Measurements from ENCODE around the gene CHMP4A.
A peak's percentile ranks its signal among the peaks of the same experiment; 100 is the strongest.
"Not testable (repeated sequence)": the region's sequence is repeated elsewhere in the genome, so short reads cannot be mapped to it uniquely, and the experiment has no call there.

CHMP4A gene

DNA sequence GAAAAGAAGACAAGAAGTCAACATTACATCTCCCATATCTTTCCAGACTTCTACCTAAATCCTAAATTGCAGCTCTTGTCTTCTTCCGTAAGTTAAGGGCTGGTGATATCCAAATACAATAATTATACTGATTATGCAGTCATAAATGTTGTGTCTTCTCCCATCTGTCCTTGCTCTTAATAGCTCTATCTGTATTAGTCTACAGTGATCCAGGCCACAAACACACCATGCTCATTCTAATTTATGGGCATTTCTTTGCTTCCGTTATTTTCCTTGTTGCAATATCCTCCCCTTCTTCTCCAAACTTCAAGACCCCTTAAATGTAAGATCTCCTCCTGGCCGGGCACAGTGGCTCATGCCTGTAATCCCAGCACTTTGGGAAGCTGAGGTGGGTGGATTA lies 6.2 kb upstream of the CHMP4A start:
- TF ChIP-seq, protein P1, sequence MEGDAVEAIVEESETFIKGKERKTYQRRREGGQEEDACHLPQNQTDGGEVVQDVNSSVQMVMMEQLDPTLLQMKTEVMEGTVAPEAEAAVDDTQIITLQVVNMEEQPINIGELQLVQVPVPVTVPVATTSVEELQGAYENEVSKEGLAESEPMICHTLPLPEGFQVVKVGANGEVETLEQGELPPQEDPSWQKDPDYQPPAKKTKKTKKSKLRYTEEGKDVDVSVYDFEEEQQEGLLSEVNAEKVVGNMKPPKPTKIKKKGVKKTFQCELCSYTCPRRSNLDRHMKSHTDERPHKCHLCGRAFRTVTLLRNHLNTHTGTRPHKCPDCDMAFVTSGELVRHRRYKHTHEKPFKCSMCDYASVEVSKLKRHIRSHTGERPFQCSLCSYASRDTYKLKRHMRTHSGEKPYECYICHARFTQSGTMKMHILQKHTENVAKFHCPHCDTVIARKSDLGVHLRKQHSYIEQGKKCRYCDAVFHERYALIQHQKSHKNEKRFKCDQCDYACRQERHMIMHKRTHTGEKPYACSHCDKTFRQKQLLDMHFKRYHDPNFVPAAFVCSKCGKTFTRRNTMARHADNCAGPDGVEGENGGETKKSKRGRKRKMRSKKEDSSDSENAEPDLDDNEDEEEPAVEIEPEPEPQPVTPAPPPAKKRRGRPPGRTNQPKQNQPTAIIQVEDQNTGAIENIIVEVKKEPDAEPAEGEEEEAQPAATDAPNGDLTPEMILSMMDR (IDR thresholded peaks at IDR 0.05; ENCODE audit: low read depth, low read length): no peak
- H3K27me3 ChIP-seq (ENCODE audit: insufficient read depth, low read depth, severe bottlenecking): no peaks in the 10 kb centered on the region
- H3K36me3 ChIP-seq: no peaks in the 10 kb centered on the region; the same call in none of the 2 replicates
- H3K4me3 ChIP-seq (ENCODE audit: low read depth, low read length): no peak overlapping the region
- H3K9me3 ChIP-seq (ENCODE audit: severe bottlenecking): no peaks in the 10 kb centered on the region
- no peak overlapping the region for H3K27ac ChIP-seq
- DNase-seq: no peak

GRCh38 chr14:24219080-24219479 lies 5.8 kb upstream of the CHMP4A start:
- no peaks in the 10 kb centered on the region for H3K9me3 ChIP-seq (ENCODE audit: severe bottlenecking)
- no peak overlapping the region for H3K27ac ChIP-seq
- DNase-seq: no peak
- no peaks in the 10 kb centered on the region; the same call in 1 of the 2 replicates for H3K36me3 ChIP-seq
- TF ChIP-seq, protein P1 (IDR thresholded peaks at IDR 0.05; ENCODE audit: low read depth, low read length): no peak
- H3K4me3 ChIP-seq (ENCODE audit: low read depth, low read length): no peak overlapping the region
- no peaks in the 10 kb centered on the region for H3K27me3 ChIP-seq (ENCODE audit: insufficient read depth, low read depth, severe bottlenecking)

DNA sequence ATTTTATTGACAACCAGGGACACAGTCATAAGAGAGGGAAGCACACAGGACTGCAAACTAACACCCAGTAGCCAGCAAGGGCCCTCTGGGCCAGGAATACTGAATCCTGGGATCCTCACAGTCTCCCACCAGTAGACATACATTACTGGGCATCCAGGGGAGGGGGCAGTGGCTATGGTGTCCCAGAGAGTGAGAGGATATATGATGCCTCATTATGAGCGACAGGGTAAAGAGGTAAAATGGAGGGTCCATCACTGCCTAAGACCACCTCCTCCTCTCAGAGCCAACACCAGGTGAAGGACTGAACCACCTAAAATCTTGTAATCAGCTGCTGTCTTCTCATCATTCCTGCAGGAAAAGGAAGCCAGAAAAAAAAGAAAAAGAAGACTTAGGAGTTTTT lies 3.6 kb upstream of the CHMP4A start:
- DNase-seq; H3K4me3 ChIP-seq (ENCODE audit: low read depth, low read length); H3K9me3 ChIP-seq (ENCODE audit: severe bottlenecking); H3K27me3 ChIP-seq (ENCODE audit: insufficient read depth, low read depth, severe bottlenecking); H3K27ac ChIP-seq; H3K36me3 ChIP-seq: not testable (repeated sequence)

DNA sequence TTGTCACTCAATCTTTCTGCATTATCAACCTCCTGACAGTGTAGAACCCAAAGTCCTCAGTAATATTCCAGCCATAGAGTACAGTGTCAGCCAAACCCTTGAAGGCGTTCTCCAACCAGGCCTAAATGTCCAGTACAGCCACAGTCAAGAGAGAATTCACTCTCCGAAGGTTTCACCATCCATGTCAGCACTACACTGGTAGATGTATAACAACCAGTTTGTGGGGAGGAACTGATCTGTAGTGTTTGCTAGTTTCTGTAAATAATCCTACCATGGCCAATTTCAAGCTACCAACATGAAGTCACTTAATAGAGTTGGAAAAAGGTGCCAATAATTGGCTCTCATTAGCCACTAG lies 3.0 kb upstream of the CHMP4A start:
- no peaks in the 10 kb centered on the region for H3K9me3 ChIP-seq (ENCODE audit: severe bottlenecking)
- H3K27ac ChIP-seq: no peak overlapping the region
- TF ChIP-seq, protein P1 (IDR thresholded peaks at IDR 0.05; ENCODE audit: low read depth, low read length): no peak
- H3K4me3 ChIP-seq (ENCODE audit: low read depth, low read length): no peak overlapping the region
- H3K27me3 ChIP-seq (ENCODE audit: insufficient read depth, low read depth, severe bottlenecking): no peaks in the 10 kb centered on the region
- no peaks in the 10 kb centered on the region; the same call in 1 of the 2 replicates for H3K36me3 ChIP-seq
- no peak for DNase-seq

DNA sequence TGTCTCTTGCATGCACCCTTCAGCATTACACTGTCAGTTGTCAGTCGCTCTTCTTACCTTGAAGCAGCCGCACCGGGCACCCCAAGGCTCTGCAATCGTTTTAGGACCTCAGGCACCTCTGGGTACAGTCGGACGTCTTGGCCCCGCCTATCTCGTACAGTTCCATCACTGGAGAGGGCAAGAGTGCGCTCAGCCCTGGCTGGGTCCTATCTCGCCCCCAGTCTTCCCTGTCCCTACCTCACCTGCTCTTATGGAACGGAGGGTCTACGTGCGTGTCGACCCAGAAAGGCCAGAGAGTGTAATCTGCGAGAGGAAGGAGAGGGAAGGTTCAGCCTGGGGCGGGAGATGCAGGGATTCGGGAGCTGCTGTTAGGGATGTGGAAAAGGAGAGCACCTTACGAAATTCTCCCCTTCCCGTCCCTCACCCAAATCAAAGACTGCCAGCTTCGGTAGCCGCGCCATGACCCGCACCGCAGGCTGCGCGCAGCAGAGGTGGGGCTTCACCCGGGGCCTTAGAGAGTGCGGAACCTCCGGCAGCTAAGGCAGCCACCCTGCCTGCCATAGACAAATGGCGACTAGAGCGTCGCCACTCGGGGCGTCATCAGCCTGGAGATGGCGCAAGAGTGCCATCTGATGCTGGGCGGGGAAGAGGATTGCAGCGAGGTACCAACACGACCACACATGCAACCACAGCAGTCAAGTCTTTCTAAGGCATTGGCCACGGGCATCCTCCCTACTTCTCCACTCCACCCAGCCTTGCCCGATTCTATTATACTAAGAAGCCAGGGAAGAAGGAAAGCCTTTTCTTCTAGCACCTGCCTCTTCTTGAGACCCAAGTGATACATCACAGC lies 2.4 kb upstream of the CHMP4A start, which contains the start of gene MDP1:
MDP1 (minus strand) TSS at position 572 of the 850 bp plus-strand sequence; CDS start at position 461, 111 bp downstream.
- TF ChIP-seq, protein P1 (IDR thresholded peaks at IDR 0.05; ENCODE audit: low read depth, low read length): peak; percentile 89
- Histone ChIP-seq H3K27ac (peak within 1 kb of the TSS; percentile 81), H3K27me3 (ENCODE audit: insufficient read depth, low read depth, severe bottlenecking) (no peaks in the 10 kb centered on the region), H3K4me3 (ENCODE audit: low read depth, low read length) (peak within 1 kb of the TSS; percentile 91), H3K36me3 (peaks cover 2% of the 10 kb centered on the region; the same call in 1 of the 2 replicates), H3K9me3 (ENCODE audit: severe bottlenecking) (no peaks in the 10 kb centered on the region)
- peak; percentile 85 for DNase-seq

GRCh38 chr14:24213866-24214662 lies 776 bp upstream of the CHMP4A start:
- Histone ChIP-seq H3K27ac (peak overlapping the region; percentile 92), H3K27me3 (ENCODE audit: insufficient read depth, low read depth, severe bottlenecking) (no peaks in the 10 kb centered on the region), H3K4me3 (ENCODE audit: low read depth, low read length) (peak overlapping the region; percentile 83), H3K36me3 (peaks cover 18% of the 10 kb centered on the region), H3K9me3 (ENCODE audit: severe bottlenecking) (no peaks in the 10 kb centered on the region)
- TF ChIP-seq, protein P1 (IDR thresholded peaks at IDR 0.05; ENCODE audit: low read depth, low read length): no peak
- no peak for DNase-seq
